Measurements from ENCODE around the gene KCNK7. TPM values are rescaled to one million over a fixed set of nuclear protein-coding genes. Genes with fewer than 3 reads are reported as not detected.

Gene KCNK7
- total and polyA plus RNA-seq, 2 donors (not counting 3 experiments of a cell fraction or from before 2014, with no cell fraction given): 0.17 to 0.60 TPM

DNA sequence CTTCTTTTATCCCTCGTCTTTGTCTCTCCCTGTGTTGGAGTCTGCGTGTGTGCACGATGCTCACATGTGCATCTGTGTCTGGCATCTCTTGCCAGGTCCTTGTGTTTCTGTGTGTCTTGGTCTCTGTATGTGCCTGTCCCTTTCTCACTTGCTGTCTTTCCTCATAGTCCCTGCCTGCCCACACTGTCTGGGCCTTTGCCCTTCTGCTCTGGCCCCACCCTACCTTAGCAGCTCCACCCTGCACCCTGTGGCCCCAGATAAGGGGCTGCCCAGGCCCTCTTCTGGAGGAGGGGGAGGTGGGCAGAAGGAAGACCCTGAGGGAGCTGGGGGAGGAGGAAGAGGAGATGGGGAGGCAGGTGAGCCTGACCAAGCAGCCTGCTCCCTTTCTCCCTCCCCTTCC lies 16.9 kb downstream of the KCNK7 start:
- Histone ChIP-seq H3K9ac (replicated peaks; ENCODE audit: extremely low read depth, insufficient read depth, low read length) (no peak overlapping the region), H4K20me1 (replicated peaks; ENCODE audit: control insufficient read depth, extremely low read depth, insufficient read depth, low read length) (no peaks in the 10 kb centered on the region), H3K9me1 (replicated peaks; ENCODE audit: control insufficient read depth, extremely low read depth, insufficient read depth, low read length) (no peaks in the 10 kb centered on the region), H2AFZ (ENCODE audit: low read depth, low read length) (no peak overlapping the region), H3K36me3 (ENCODE audit: control insufficient read depth in 2 of 2, extremely low read depth in 1 of 2, insufficient read depth in 2 of 2, low read length in 2 of 2) (no peaks in the 10 kb centered on the region), H3K79me2 (ENCODE audit: control insufficient read depth, insufficient read depth, low read length) (peaks cover 1% of the 10 kb centered on the region), H3K4me2 (ENCODE audit: insufficient read depth, low read length) (no peak overlapping the region), H3K4me3 (replicated peaks in 1 of 3; ENCODE audit: insufficient read depth in 1 of 3, low read depth in 1 of 3, low read length in 3 of 3) (no peak overlapping the region), H3K27ac (ENCODE audit: insufficient read depth, low read depth, low read length) (no peak overlapping the region), H3K27me3 (ENCODE audit: control insufficient read depth in 2 of 2, insufficient read depth in 2 of 2, low read length in 2 of 2) (no peaks in the 10 kb centered on the region), H3K4me1 (ENCODE audit: control insufficient read depth, extremely low read depth, insufficient read depth, low read length) (peaks cover 28% of the 10 kb centered on the region), H3K9me3 (replicated peaks; ENCODE audit: control insufficient read depth, insufficient read depth, low read length) (no peaks in the 10 kb centered on the region)
- DNase-seq (ENCODE audit: low read depth, low spot score) (no peak), FAIRE-seq (no peak)
- BruUV-seq (replicated peaks): no TSS peak
- intact Hi-C loops (cut with micrococcal nuclease) (no loop called here), dilution Hi-C loops (cut with MboI; ENCODE audit: extremely low pct_ligation_motif_present, low sequenced_read_pairs) (no loop called here)
- TF ChIP-seq, protein P1, sequence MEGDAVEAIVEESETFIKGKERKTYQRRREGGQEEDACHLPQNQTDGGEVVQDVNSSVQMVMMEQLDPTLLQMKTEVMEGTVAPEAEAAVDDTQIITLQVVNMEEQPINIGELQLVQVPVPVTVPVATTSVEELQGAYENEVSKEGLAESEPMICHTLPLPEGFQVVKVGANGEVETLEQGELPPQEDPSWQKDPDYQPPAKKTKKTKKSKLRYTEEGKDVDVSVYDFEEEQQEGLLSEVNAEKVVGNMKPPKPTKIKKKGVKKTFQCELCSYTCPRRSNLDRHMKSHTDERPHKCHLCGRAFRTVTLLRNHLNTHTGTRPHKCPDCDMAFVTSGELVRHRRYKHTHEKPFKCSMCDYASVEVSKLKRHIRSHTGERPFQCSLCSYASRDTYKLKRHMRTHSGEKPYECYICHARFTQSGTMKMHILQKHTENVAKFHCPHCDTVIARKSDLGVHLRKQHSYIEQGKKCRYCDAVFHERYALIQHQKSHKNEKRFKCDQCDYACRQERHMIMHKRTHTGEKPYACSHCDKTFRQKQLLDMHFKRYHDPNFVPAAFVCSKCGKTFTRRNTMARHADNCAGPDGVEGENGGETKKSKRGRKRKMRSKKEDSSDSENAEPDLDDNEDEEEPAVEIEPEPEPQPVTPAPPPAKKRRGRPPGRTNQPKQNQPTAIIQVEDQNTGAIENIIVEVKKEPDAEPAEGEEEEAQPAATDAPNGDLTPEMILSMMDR (IDR thresholded peaks at IDR 0.05; ENCODE audit: extremely low read depth in 1 of 2, insufficient read depth in 1 of 2, low read depth in 1 of 2, low read length in 2 of 2): no peak
- TF ChIP-seq, protein P2, sequence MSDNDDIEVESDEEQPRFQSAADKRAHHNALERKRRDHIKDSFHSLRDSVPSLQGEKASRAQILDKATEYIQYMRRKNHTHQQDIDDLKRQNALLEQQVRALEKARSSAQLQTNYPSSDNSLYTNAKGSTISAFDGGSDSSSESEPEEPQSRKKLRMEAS (IDR thresholded peaks at IDR 0.05; ENCODE audit: insufficient read depth, insufficient read length): no peak
- no peak for TF ChIP-seq FOS (IDR thresholded peaks at IDR 0.05; ENCODE audit: borderline replicate concordance, insufficient read depth, low read length)
- TF ChIP-seq GATA2 (IDR thresholded peaks at IDR 0.05; ENCODE audit: insufficient read depth, insufficient read length, low read depth, low read length): no peak
- no peak for TF ChIP-seq EZH2 (IDR thresholded peaks at IDR 0.05; ENCODE audit: borderline replicate concordance, low read depth, low read length, severe bottlenecking)
- no peak for TF ChIP-seq POLR2AphosphoS5 (IDR thresholded peaks at IDR 0.05; ENCODE audit: insufficient read depth, low read depth, low read length)
- no peak for TF ChIP-seq MYC (IDR thresholded peaks at IDR 0.05; ENCODE audit: low read depth, low read length)
- TF ChIP-seq JUN (IDR thresholded peaks at IDR 0.05; ENCODE audit: borderline replicate concordance, insufficient read depth, insufficient read length, low read depth): no peak
- no peak for TF ChIP-seq POLR2A (IDR thresholded peaks at IDR 0.05; ENCODE audit: low read depth, low read length)
- ChIA-PET CTCF (interaction anchor here (3.9 to 9.7 kb wide), 2 partner anchors 11 to 38 kb away, joined by 22 to 167 read pairs; no protein-coding TSS in a partner anchor), POLR2A (no interaction called here)

Measured in endothelial cell of umbilical vein (primary cell).